HG03097 (cell line): ENCODE data around the gene CLSTN1.

ENCODE experiments used
- ATAC-seq: cut with Tn5 transposase; IDR thresholded peaks from one replicate; pipeline ENCODE4 v1.9.1; 2021; ENCODE audit not compliant: unreplicated experiment, low FRiP score

The CLSTN1 gene

GRCh38 chr1:9732123-9732971 lies 91.4 kb downstream of the CLSTN1 start:
- no peak for ATAC-seq

- no peak for ATAC-seq
These were observed 92.2 kb downstream of the CLSTN1 start for GRCh38 chr1:9731561-9731960.

- no peak for ATAC-seq
These were observed 92.7 kb downstream of the CLSTN1 start for GRCh38 chr1:9731051-9731537.

GRCh38 chr1:9730096-9730901 lies 93.5 kb downstream of the CLSTN1 start:
- ATAC-seq, result no peak

GRCh38 chr1:9729523-9729922 lies 94.2 kb downstream of the CLSTN1 start:
- ATAC-seq, result no peak

GRCh38 chr1:9728451-9729295 lies 95.1 kb downstream of the CLSTN1 start:
- ATAC-seq, result no peak

GRCh38 chr1:9726905-9727595 lies 96.7 kb downstream of the CLSTN1 start:
- ATAC-seq, result no peak

GRCh38 chr1:9726406-9726805 lies 97.4 kb downstream of the CLSTN1 start:
- no peak for ATAC-seq

- no peak for ATAC-seq
These were observed 98.9 kb downstream of the CLSTN1 start for GRCh38 chr1:9724706-9725476.

GRCh38 chr1:9723926-9724325 lies 99.8 kb downstream of the CLSTN1 start:
- no peak for ATAC-seq

GRCh38 chr1:9723068-9723805 lies 100.5 kb downstream of the CLSTN1 start:
- ATAC-seq, result no peak

- no peak for ATAC-seq
These were observed 101.4 kb downstream of the CLSTN1 start for GRCh38 chr1:9722378-9722749.

- no peak for ATAC-seq
These were observed 102.0 kb downstream of the CLSTN1 start for GRCh38 chr1:9721606-9722377.

- no peak for ATAC-seq
These were observed 102.8 kb downstream of the CLSTN1 start for GRCh38 chr1:9720785-9721605.

GRCh38 chr1:9719978-9720722 lies 103.6 kb downstream of the CLSTN1 start:
- no peak for ATAC-seq

- no peak for ATAC-seq
These were observed 105.6 kb downstream of the CLSTN1 start for GRCh38 chr1:9718006-9718680.
